GM13977 (cell line): ENCODE data around the gene VWA2.
A peak's percentile ranks its signal among the peaks of the same experiment; 100 is the strongest.

Experiments
- DNase-seq: peaks from one replicate; pipeline ENCODE4 v3.0.0; 2012; ENCODE audit warnings: low spot score
- CTCF ChIP-seq: IDR thresholded peaks from 2 replicates; pipeline ENCODE4 v1.5.1; 2012; ENCODE audit warnings: mild to moderate bottlenecking, control low read depth; ENCODE audit not compliant: insufficient read depth; ENCODE audit errors: extremely low read depth, missing control alignments
- in situ Hi-C: fragments of 300-500 bp; cut with MboI; formaldehyde crosslinking; loops from one replicate; pipeline ENCODE4 v1.12.0; 2022; ENCODE audit warnings: low sequenced_read_pairs, low pct_unique_long_range_greater_than_20kb, mixed read lengths, inconsistent platforms; ENCODE audit not compliant: unreplicated experiment

VWA2 gene

GRCh38 chr10:114303556-114303955 lies 64.5 kb downstream of the VWA2 start:
- in situ Hi-C loops = loop anchor here (10.0 kb wide), 1 partner anchor 161 kb away; no protein-coding TSS in a partner anchor
- no peak for DNase-seq
- TF ChIP-seq CTCF = no peak

GRCh38 chr10:114304017-114304570 lies 65.0 kb downstream of the VWA2 start:
- TF ChIP-seq CTCF = peak; percentile 80
- DNase-seq = peak; percentile 88
- in situ Hi-C loops = loop anchor here (10.0 kb wide), 1 partner anchor 161 kb away; no protein-coding TSS in a partner anchor

GRCh38 chr10:114304571-114305421 lies 65.7 kb downstream of the VWA2 start:
- peak; percentile 75 for DNase-seq
- in situ Hi-C loops = loop anchor here (10.0 kb wide), 1 partner anchor 160 kb away; no protein-coding TSS in a partner anchor
- TF ChIP-seq CTCF = peak; percentile 67

GRCh38 chr10:114305521-114305925 lies 66.5 kb downstream of the VWA2 start:
- in situ Hi-C loops = loop anchor here (10.0 kb wide), 1 partner anchor 159 kb away; no protein-coding TSS in a partner anchor
- no peak for DNase-seq
- no peak for TF ChIP-seq CTCF

- in situ Hi-C loops = loop anchor here (10.0 kb wide), 1 partner anchor 158 kb away; no protein-coding TSS in a partner anchor
- DNase-seq = no peak
- TF ChIP-seq CTCF = no peak
Observed at GRCh38 chr10:114306116-114306973, 67.3 kb downstream of the VWA2 start.

- no peak for DNase-seq
- TF ChIP-seq CTCF = no peak
- in situ Hi-C loops = loop anchor here (10.0 kb wide), 1 partner anchor 157 kb away; no protein-coding TSS in a partner anchor
Observed at GRCh38 chr10:114307731-114308130, 68.7 kb downstream of the VWA2 start.
